ENCODE data around the gene SLAMF6. TPM values are rescaled to one million over a fixed set of nuclear protein-coding genes. Genes with fewer than 3 reads are reported as not detected.

Gene SLAMF6
- total RNA-seq, 4 donors from 2014 or later, result 0.19 to 1.4 (median 0.87) TPM

- no peak for DNase-seq (ENCODE audit: extremely low spot score)
- TF ChIP-seq POLR2A (IDR thresholded peaks at IDR 0.05; ENCODE audit: low read depth) (no peak), CTCF (IDR thresholded peaks at IDR 0.05) (no peak), POLR2AphosphoS5 (IDR thresholded peaks at IDR 0.05) (no peak), EP300 (IDR thresholded peaks at IDR 0.05) (no peak)
- WGBS, result 64% methylated on average over 5 of the region's 5 CpGs
- intact Hi-C loops (cut with DNase I), result no loop called here
- H3K9me3 ChIP-seq, result no peaks in the 10 kb centered on the region
- H3K27me3 ChIP-seq, result no peaks in the 10 kb centered on the region
- no peaks in the 10 kb centered on the region for H3K4me1 ChIP-seq
- no peak overlapping the region for H3K4me3 ChIP-seq
- no peaks in the 10 kb centered on the region for H3K36me3 ChIP-seq
- H3K27ac ChIP-seq (replicated peaks in 1 of 4), result no peak overlapping the region
These were observed 26.1 kb upstream of the SLAMF6 start for GRCh38 chr1:160548960-160549664.

- 67% methylated on average over 3 of the region's 3 CpGs for WGBS
These were observed 25.1 kb upstream of the SLAMF6 start for GRCh38 chr1:160548183-160548582.

GRCh38 chr1:160547422-160547821 is 24.4 kb upstream of the SLAMF6 start:
- Histone ChIP-seq H3K36me3 (no peaks in the 10 kb centered on the region), H3K27me3 (no peaks in the 10 kb centered on the region), H3K27ac (replicated peaks in 1 of 4) (no peak overlapping the region), H3K4me1 (no peaks in the 10 kb centered on the region), H3K4me3 (no peak overlapping the region), H3K9me3 (no peaks in the 10 kb centered on the region)
- no peak for DNase-seq (ENCODE audit: extremely low spot score)
- no peak for TF ChIP-seq POLR2A (IDR thresholded peaks at IDR 0.05; ENCODE audit: low read depth)
- WGBS, result 89% methylated on average over 3 of the region's 4 CpGs
- intact Hi-C loops (cut with DNase I), result no loop called here

More at GRCh38 chr1:160548183-160548582, 25.1 kb upstream of the SLAMF6 start:
- Histone ChIP-seq H3K4me3 (no peak overlapping the region), H3K27ac (replicated peaks in 1 of 4) (no peak overlapping the region), H3K36me3 (no peaks in the 10 kb centered on the region), H3K27me3 (no peaks in the 10 kb centered on the region), H3K9me3 (no peaks in the 10 kb centered on the region), H3K4me1 (no peaks in the 10 kb centered on the region)
- intact Hi-C loops (cut with DNase I), result no loop called here
- no peak for TF ChIP-seq POLR2A (IDR thresholded peaks at IDR 0.05; ENCODE audit: low read depth)
- no peak for TF ChIP-seq CTCF (IDR thresholded peaks at IDR 0.05)
- TF ChIP-seq POLR2AphosphoS5 (IDR thresholded peaks at IDR 0.05), result no peak
- TF ChIP-seq EP300 (IDR thresholded peaks at IDR 0.05), result no peak
- no peak for DNase-seq (ENCODE audit: extremely low spot score)

GRCh38 chr1:160546942-160547341 is 23.9 kb upstream of the SLAMF6 start:
- WGBS, result 47% methylated on average over 2 of the region's 2 CpGs
- Histone ChIP-seq H3K4me3 (no peak overlapping the region), H3K4me1 (no peaks in the 10 kb centered on the region), H3K36me3 (no peaks in the 10 kb centered on the region), H3K9me3 (no peaks in the 10 kb centered on the region), H3K27me3 (no peaks in the 10 kb centered on the region), H3K27ac (replicated peaks in 1 of 4) (no peak overlapping the region)
- intact Hi-C loops (cut with DNase I), result no loop called here
- no peak for DNase-seq (ENCODE audit: extremely low spot score)
- TF ChIP-seq POLR2AphosphoS5 (IDR thresholded peaks at IDR 0.05) (no peak), EP300 (IDR thresholded peaks at IDR 0.05) (no peak), CTCF (IDR thresholded peaks at IDR 0.05) (no peak), POLR2A (IDR thresholded peaks at IDR 0.05; ENCODE audit: low read depth) (no peak)

GRCh38 chr1:160544647-160545046 is 21.6 kb upstream of the SLAMF6 start:
- no peak for DNase-seq (ENCODE audit: extremely low spot score)
- no peaks in the 10 kb centered on the region for H3K36me3 ChIP-seq
- H3K27me3 ChIP-seq, result no peaks in the 10 kb centered on the region
- intact Hi-C loops (cut with DNase I), result no loop called here
- 48% methylated on average over 1 of the region's 1 CpG for WGBS
- no peaks in the 10 kb centered on the region for H3K9me3 ChIP-seq
- H3K4me1 ChIP-seq, result no peaks in the 10 kb centered on the region
- H3K27ac ChIP-seq (replicated peaks in 1 of 4), result no peak overlapping the region
- H3K4me3 ChIP-seq, result no peak overlapping the region
- TF ChIP-seq POLR2AphosphoS5 (IDR thresholded peaks at IDR 0.05) (no peak), CTCF (IDR thresholded peaks at IDR 0.05) (peak in 1 of 3 experiments; percentile 4)

Measured in esophagus muscularis mucosa (tissue), 4 donors.